PFSK-1 (cell line): ENCODE measurements around the gene ERAP2.

Experiments used
- FOXP2 ChIP-seq: optimal IDR thresholded peaks from 2 replicates; pipeline ENCODE3; 2011; ENCODE audit warnings: borderline replicate concordance, control low read depth, inconsistent platforms; ENCODE audit not compliant: insufficient read depth; ENCODE audit errors: extremely low read length, extremely low read depth
- POLR2AphosphoS5 ChIP-seq: IDR thresholded peaks from 2 replicates; pipeline ENCODE4 v1.6.1; 2012; ENCODE audit warnings: low read depth, mild to moderate bottlenecking, control low read depth, low read length, moderate library complexity
- REST ChIP-seq, 2 experiments: IDR thresholded peaks; 2 replicates each; pipeline versions ENCODE4 v1.6.1 to v1.8.0; 2011 to 2012; ENCODE audit warnings: low read depth in 2 of 2, low read length in 2 of 2, control low read depth in 1 of 2, inconsistent platforms in 1 of 2, mild to moderate bottlenecking in 1 of 2, moderate library complexity in 1 of 2; ENCODE audit not compliant: insufficient read depth in 1 of 2
- SIN3A ChIP-seq: IDR thresholded peaks from 2 replicates; pipeline ENCODE4 v1.6.1; 2012; ENCODE audit warnings: mild to moderate bottlenecking, low read length, moderate library complexity, borderline replicate concordance; ENCODE audit not compliant: insufficient read depth

GRCh38 chr5:96893342-96893741 lies 17.0 kb downstream of the ERAP2 start:
- TF ChIP-seq REST (IDR thresholded peaks at IDR 0.05; ENCODE audit: insufficient read depth in 1 of 2, low read depth in 2 of 2, low read length in 2 of 2) (no peak), SIN3A (no peak), POLR2AphosphoS5 (no peak), FOXP2 (no peak)
